ENCODE data around the gene PCIF1. TPM values are rescaled to one million over a fixed set of nuclear protein-coding genes. Genes with fewer than 3 reads are reported as not detected.

PCIF1 gene
- total and polyA plus RNA-seq, 9 of the 15 experiments (the other 6 are each of a cell fraction or from before 2014, with no cell fraction given) = 5.8 to 29.4 (median 11.3) TPM

GRCh38 chr20:45935416-45936046, 1.0 kb downstream of the PCIF1 start (continued):
- no peak for TF ChIP-seq ZNF740 (CRISPR knock-in tag; IDR thresholded peaks at IDR 0.05)
- no peak for TF ChIP-seq ZNF740 (tag; IDR thresholded peaks at IDR 0.05)
- TF ChIP-seq ZNF444 (CRISPR knock-in tag; IDR thresholded peaks at IDR 0.05) = 0 out of 2 replicates have a peak, but pooled peaks have one; percentile 26
- TF ChIP-seq FOXP1 (CRISPR knock-in tag; IDR thresholded peaks at IDR 0.05) = peak; percentile 81; the same call in 1 of the 2 replicates
- peak; percentile 94 for TF ChIP-seq CBFB (CRISPR knock-in tag; IDR thresholded peaks at IDR 0.05)
- TF ChIP-seq SMAD1 (IDR thresholded peaks at IDR 0.05; ENCODE audit: low read depth, low read length, partially characterized antibody) = peak; percentile 35
- no peak for TF ChIP-seq PHTF2 (CRISPR knock-in tag; IDR thresholded peaks at IDR 0.05)
- TF ChIP-seq CBX5 (IDR thresholded peaks at IDR 0.05; ENCODE audit: borderline replicate concordance, low read depth) = no peak
- TF ChIP-seq ZNF780A (CRISPR knock-in tag; IDR thresholded peaks at IDR 0.05) = no peak
- peak; percentile 92 for TF ChIP-seq BCOR (IDR thresholded peaks at IDR 0.05)
- peak; percentile 40; the same call in 1 of the 2 replicates for TF ChIP-seq ETV5 (CRISPR knock-in tag; IDR thresholded peaks at IDR 0.05; ENCODE audit: low read depth)
- 0 out of 2 replicates have a peak, but pooled peaks have one; percentile 53 for TF ChIP-seq NFE2 (IDR thresholded peaks at IDR 0.05; ENCODE audit: low read depth)
- peak; percentile 71; the same call in 1 of the 2 replicates for TF ChIP-seq SMARCC2 (IDR thresholded peaks at IDR 0.05; ENCODE audit: low read depth)
- peak; percentile 91 for TF ChIP-seq NCOR1 (IDR thresholded peaks at IDR 0.05)
- no peak for TF ChIP-seq NCOA4 (IDR thresholded peaks at IDR 0.05; ENCODE audit: partially characterized antibody)
- TF ChIP-seq TCF3 (CRISPR knock-in tag; IDR thresholded peaks at IDR 0.05) = peak; percentile 93
- TF ChIP-seq BDP1 (IDR thresholded peaks at IDR 0.05; ENCODE audit: insufficient read depth, insufficient read length) = no peak
- TF ChIP-seq TEAD4 (IDR thresholded peaks at IDR 0.05; ENCODE audit: low read length) = peak; percentile 96
- TF ChIP-seq TEAD4 (CRISPR knock-in tag; IDR thresholded peaks at IDR 0.05; ENCODE audit: borderline replicate concordance) = no peak
- TF ChIP-seq SMARCE1 (IDR thresholded peaks at IDR 0.05) = peak; percentile 95
- no peak for TF ChIP-seq NR2C2 (CRISPR knock-in tag; IDR thresholded peaks at IDR 0.05)
- peak; percentile 52; the same call in 1 of the 2 replicates for TF ChIP-seq NR2C2 (tag; IDR thresholded peaks at IDR 0.05)
- TF ChIP-seq MCM7 (IDR thresholded peaks at IDR 0.05) = no peak
- TF ChIP-seq MYBL2 (IDR thresholded peaks at IDR 0.05; ENCODE audit: low read depth) = peak; percentile 69
- TF ChIP-seq MYBL2 (CRISPR knock-in tag; IDR thresholded peaks at IDR 0.05; ENCODE audit: borderline replicate concordance) = no peak
- peak; percentile 83 for TF ChIP-seq NEUROD1 (IDR thresholded peaks at IDR 0.05; ENCODE audit: borderline replicate concordance, low read depth, low read length, partially characterized antibody)
- 0 out of 4 replicates have a peak, but pooled peaks of 1 of the 2 experiments have one; percentile 10 for TF ChIP-seq MNT (conservative IDR thresholded peaks at IDR 0.05)
- TF ChIP-seq RBM17 (IDR thresholded peaks at IDR 0.05; ENCODE audit: borderline replicate concordance, low read depth, low read length) = no peak
- peak; percentile 70; the same call in 1 of the 2 replicates for TF ChIP-seq PML (IDR thresholded peaks at IDR 0.05; ENCODE audit: low read length)

Data from K562 (cell line).